RWPE1 (cell line): ENCODE data around the gene RANBP17.
"Not testable (repeated sequence)": the region's sequence is repeated elsewhere in the genome, so short reads cannot be mapped to it uniquely, and the experiment has no call there.

ENCODE experiments used
- CTCF ChIA-PET: fragments of 350-600 bp; sonication (Branson Sonifier 250); formaldehyde crosslinking; extraction: SDS; loops from one replicate; lab custom pipeline; 2021; lab: Yijun Ruan, JAX
- POLR2A ChIA-PET: fragments of 400-600 bp; formaldehyde crosslinking; extraction: SDS; loops from one replicate; lab custom pipeline; 2020; ENCODE audit warnings: antibody characterized with exemption; ENCODE audit not compliant: low non-redundant PET; lab: Yijun Ruan, JAX
- DNase-seq: peaks from one replicate; pipeline ENCODE4 v3.0.0; 2012; ENCODE audit warnings: low spot score
- H3K27ac ChIP-seq: fragments of 450-650 bp; 2 replicates; pipeline ENCODE4 v1.5.1; 2017
- CTCF ChIP-seq: fragments of 450-650 bp; conservative IDR thresholded peaks from 2 replicates; pipeline ENCODE4 v1.5.1; 2017; ENCODE audit warnings: low read depth, mild to moderate bottlenecking

RANBP17 gene

GRCh38 chr5:170826117-170826516, 35.7 kb upstream of the RANBP17 start:
- POLR2A ChIA-PET: no interaction called here
- no peak for TF ChIP-seq CTCF
- CTCF ChIA-PET: no interaction called here
- no peak overlapping the region for H3K27ac ChIP-seq
- no peak for DNase-seq

- POLR2A ChIA-PET: no interaction called here
- CTCF ChIA-PET: interaction anchor here (0.7 to 1.1 kb wide), 2 partner anchors 41 to 697 kb away, joined by 3 to 7 read pairs; no protein-coding TSS in a partner anchor
- DNase-seq: no peak
- no peak for TF ChIP-seq CTCF
- H3K27ac ChIP-seq: no peak overlapping the region
Measured at GRCh38 chr5:170832241-170832640, 29.6 kb upstream of the RANBP17 start.

- DNase-seq, POLR2A ChIA-PET, CTCF ChIA-PET, H3K27ac ChIP-seq: not testable (repeated sequence)
Measured at GRCh38 chr5:170833981-170834380, 27.8 kb upstream of the RANBP17 start.

GRCh38 chr5:170836226-170836625, 25.6 kb upstream of the RANBP17 start:
- no peak for TF ChIP-seq CTCF
- ChIA-PET CTCF (no interaction called here), POLR2A (no interaction called here)

GRCh38 chr5:170843870-170844269, 17.9 kb upstream of the RANBP17 start:
- DNase-seq: no peak
- ChIA-PET POLR2A (no interaction called here), CTCF (interaction anchor here (0.6 kb wide), 1 partner anchor 299 kb away, joined by 3 read pairs; no protein-coding TSS in a partner anchor)
- no peak for TF ChIP-seq CTCF
- H3K27ac ChIP-seq: no peak overlapping the region

More at GRCh38 chr5:170836226-170836625, 25.6 kb upstream of the RANBP17 start:
- DNase-seq: no peak
- H3K27ac ChIP-seq: no peak overlapping the region

- CTCF ChIA-PET: interaction anchor here (0.6 kb wide), 1 partner anchor 298 kb away, joined by 3 read pairs; no protein-coding TSS in a partner anchor
- no peak for TF ChIP-seq CTCF
- H3K27ac ChIP-seq: no peak overlapping the region
- POLR2A ChIA-PET: no interaction called here
- DNase-seq: no peak
Measured at GRCh38 chr5:170844651-170845050, 17.2 kb upstream of the RANBP17 start.

- CTCF ChIA-PET: interaction anchor here (0.6 kb wide), 1 partner anchor 497 kb away, joined by 6 read pairs; no protein-coding TSS in a partner anchor
- POLR2A ChIA-PET: no interaction called here
- H3K27ac ChIP-seq: no peak overlapping the region
- TF ChIP-seq CTCF: no peak
- no peak for DNase-seq
Measured at GRCh38 chr5:170846416-170846815, 15.4 kb upstream of the RANBP17 start.
